GM18499 (cell line): ENCODE data around the gene KLHDC7B.

ENCODE experiments used
- ATAC-seq: cut with Tn5 transposase; IDR thresholded peaks from one replicate; pipeline ENCODE4 v1.9.1; 2021; ENCODE audit warnings: moderate number of reproducible peaks; ENCODE audit not compliant: insufficient read depth, unreplicated experiment

KLHDC7B gene

DNA sequence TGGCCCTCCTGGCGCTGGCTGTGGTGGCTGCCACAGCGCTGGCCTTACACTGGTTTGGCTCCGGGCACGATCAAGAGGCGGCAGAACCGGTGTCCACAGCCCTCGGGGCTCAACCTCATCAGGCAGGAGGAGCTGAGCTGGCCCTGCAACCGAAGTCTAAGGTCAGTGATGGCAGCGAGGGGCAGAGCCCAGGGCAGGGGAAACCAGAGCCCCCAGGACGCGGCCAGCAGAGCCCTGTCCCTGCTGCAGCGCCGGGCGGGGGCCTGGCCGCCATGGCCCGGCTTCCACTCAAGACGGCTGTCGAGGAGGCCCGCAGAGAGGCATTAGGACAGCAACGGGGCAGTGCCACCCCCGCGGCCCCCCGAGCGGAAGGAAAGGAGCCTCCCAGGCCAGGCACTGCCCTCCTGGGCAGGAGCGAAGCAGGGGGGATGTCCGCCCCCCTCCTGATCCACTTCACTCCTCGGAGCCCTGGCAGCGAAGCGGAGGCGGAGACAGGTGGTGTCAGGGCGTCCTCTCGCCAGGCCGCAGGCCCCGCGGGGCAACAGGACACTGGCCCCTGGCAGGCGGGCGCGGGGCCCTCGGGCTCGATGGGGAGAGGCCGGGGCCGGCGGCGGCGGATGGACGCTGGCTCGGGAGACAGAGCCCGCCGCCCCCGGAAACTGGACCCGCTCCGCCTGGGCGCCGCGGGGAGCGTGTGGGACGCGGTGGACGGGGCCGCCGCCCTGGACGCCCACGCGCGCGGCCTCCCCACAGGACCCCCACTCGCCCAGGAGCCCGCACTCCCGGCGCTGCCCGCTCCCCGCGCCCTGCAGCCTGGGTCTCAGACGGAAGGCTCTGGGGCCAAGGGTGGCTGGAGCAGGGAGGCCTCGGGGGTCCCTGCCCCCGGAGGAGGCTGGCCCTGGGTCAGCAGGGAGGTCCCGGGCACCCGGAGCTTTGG is 895 bp downstream of the KLHDC7B start:
- ATAC-seq, result no peak

- no peak for ATAC-seq
These were observed 1.7 kb downstream of the KLHDC7B start for GRCh38 chr22:50547263-50547985.

DNA sequence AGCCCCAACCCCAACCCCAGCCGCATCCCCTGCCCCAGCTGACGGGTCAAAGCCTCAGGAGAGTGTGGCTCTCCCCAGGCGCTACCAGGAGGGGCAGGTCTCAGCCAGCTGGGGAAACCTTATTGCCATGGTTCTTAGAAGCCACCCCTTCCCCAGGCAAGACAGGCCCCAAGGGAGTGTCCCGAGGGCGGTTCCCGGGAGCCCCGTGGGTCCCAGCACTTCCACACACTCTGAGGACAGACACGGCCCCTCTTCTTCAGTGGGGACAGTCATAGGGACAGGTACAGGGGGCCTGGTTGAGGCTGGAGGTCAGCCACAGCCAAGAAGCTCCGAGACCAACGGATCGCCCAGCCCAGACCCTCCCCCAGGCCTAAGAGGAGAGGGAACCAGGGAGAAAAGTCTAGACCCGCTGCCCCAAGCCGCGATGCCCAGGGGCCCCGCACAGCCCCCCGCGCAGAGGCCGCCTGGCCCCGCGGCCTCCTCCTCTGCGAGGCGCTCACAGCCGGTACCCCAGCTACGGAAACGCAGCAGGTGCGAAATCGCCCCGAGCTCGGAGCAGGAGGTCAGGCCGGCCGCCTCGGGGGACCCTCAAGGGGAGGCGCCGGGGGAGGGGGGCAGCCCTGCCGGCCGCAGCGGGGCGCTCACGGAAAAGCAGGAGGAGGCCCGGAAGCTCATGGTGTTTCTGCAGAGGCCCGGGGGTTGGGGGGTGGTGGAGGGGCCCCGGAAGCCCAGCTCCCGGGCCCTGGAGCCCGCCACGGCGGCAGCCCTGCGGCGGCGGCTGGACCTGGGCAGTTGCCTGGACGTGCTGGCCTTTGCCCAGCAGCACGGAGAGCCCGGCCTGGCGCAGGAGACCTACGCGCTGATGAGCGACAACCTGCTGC is 2.6 kb downstream of the KLHDC7B start:
- ATAC-seq, result no peak

GRCh38 chr22:50548921-50549790 is 3.5 kb downstream of the KLHDC7B start:
- no peak for ATAC-seq

- ATAC-seq, result no peak
These were observed 4.7 kb downstream of the KLHDC7B start for GRCh38 chr22:50550395-50550794.

DNA sequence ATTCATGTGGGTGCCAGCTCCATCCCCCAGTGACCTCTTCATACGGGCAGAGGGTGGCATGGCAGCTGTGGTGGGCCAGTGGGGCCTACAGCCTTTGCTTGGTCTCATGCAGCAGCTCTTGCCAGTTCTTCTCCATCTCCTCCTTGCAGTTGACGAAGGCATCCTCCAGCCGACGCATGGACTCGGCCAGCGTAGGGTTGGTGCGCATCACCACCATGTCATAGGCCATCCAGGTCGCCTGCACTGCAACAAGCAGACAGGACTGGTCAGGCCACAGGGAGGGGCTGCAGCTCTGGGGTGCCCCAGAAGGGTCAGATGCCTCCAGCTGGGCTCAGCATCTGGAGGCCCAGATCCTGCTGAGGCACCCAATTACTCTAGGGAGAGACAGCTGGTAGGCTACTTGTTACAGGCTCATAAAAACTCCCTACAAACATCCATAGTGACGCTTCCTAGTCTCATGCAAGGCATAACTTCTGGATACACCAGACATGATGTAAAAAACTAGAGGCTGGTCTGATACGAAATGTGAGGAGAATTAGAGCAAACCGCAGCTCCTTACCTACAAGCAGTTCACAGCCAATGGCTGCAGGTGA is 5.6 kb downstream of the KLHDC7B start:
- ATAC-seq, result no peak

DNA sequence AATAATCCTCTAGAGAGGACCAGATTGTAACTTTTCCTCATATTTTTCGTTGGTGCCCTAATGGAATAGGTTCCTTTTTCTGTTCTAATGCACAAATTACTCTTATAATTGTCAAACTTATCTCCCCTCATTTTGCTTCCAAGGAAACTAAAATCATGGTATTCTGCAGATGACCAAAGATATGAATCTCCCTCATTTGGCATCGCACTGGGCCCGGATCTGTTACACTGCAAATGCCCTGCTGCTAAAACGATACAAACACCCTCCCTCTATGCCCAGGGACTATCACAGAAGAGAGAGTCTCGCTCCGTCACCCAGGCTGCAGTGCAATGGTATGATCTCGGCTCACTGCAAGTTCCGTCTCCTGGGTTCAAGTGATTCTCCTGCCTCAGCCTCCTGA is 7.6 kb downstream of the KLHDC7B start:
- ATAC-seq, result no peak

GRCh38 chr22:50556703-50557102 is 11.0 kb downstream of the KLHDC7B start:
- no peak for ATAC-seq

DNA sequence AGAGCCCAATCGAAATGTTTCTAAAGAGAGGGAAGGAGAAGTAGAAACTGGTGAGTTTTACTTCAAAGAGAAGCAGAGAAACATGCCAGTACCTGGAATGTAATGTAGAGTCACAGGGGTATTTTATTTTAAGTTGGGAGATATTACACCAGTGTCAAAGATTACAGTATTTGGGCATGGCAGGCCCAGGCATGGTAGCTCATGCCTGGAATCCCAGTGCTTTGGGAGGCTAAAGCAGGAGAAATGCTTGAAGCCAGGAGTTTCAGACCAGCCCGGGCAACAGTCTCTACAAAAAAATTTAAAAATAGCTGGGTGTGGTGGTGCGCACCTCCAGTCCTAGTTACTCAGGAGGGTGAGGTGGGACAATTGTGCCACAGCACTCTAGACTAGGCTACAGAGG is 14.3 kb downstream of the KLHDC7B start:
- no peak for ATAC-seq

- ATAC-seq, result no peak
These were observed 16.0 kb downstream of the KLHDC7B start for GRCh38 chr22:50561401-50562358.

- no peak for ATAC-seq
These were observed 17.1 kb downstream of the KLHDC7B start, which contains the start of gene SYCE3 for GRCh38 chr22:50562523-50563412. SYCE3 (minus strand) TSS chr22:50562919; CDS start chr22:50556405, 6,514 bp downstream.

- no peak for ATAC-seq
These were observed 17.9 kb downstream of the KLHDC7B start for GRCh38 chr22:50563413-50564160.

- no peak for ATAC-seq
These were observed 18.6 kb downstream of the KLHDC7B start for GRCh38 chr22:50564289-50564688.

DNA sequence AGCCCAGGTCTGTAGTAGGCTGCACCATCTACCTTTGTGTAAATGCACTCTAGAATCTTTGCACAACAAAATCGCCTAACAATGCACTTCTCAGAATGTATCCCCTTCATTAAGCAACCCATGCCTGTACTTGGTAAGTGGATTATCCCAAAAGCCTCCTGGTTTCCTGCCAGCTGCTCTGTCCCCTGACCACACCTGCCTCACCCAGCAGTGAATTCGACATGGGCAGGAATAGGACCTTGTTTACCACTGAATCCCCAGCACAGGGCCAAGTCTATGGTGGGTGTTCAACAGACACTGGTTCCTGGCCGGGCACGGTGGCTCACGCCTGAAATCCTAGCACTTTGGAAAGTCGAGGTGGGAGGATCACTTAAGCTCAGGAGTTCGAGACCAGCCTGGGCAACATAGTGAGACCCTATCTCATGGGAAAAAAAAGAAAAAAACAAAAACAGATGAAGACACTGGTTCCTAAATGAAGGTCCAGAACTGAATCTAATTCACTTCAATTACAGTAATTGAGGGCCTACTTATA is 22.1 kb downstream of the KLHDC7B start:
- no peak for ATAC-seq

DNA sequence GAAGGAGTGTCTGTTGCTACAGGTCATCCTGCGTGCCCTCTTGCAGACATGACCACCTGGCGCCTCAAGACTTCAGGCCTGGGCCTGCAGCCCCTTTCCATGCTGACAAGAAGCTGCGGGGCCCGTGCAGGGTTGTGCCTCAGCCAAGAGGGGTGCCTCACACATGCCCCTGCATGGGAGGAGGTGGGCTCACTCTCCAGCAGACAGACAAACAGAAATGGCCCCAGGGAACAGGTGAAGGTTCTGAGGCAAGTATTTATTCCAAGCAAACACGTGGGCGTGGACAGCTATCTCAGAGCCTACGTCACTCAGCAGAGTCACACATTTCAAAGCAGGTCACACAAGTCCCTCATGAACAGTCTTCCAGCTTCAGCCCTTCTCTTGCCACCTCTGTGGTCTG is 22.9 kb downstream of the KLHDC7B start:
- no peak for ATAC-seq

GRCh38 chr22:50569041-50569459 is 23.4 kb downstream of the KLHDC7B start:
- no peak for ATAC-seq
